K562 (cell line): ENCODE measurements around the gene VPS35L. TPM values are rescaled to one million over a fixed set of nuclear protein-coding genes. Genes with fewer than 3 reads are reported as not detected.

ENCODE experiments used
- ESRRB ChIP-seq: fragments of 250-450 bp; sonication (Bioruptor Pico); IDR thresholded peaks from 2 replicates; pipeline ENCODE4 v1.5.0; 2020; ENCODE audit warnings: mild to moderate bottlenecking, moderate library complexity, borderline replicate concordance
- HMGXB4 ChIP-seq: sonication (generic); formaldehyde crosslinking; IDR thresholded peaks from 2 replicates; pipeline ENCODE4 v1.8.1; 2023; ENCODE audit warnings: mild to moderate bottlenecking, missing genetic modification reagents
- KAT7 ChIP-seq: sonication (generic); formaldehyde crosslinking; IDR thresholded peaks from 2 replicates; pipeline ENCODE4 v1.8.0; 2022; ENCODE audit warnings: missing genetic modification reagents, mild to moderate bottlenecking, borderline replicate concordance
- MNT ChIP-seq, 2 experiments: fragments of 450-650 bp; conservative IDR thresholded peaks; 2 replicates each; pipeline ENCODE4 v1.6.1; 2017; ENCODE audit warnings: mild to moderate bottlenecking in 2 of 2, moderate library complexity in 2 of 2
- NCOR1 ChIP-seq: fragments of 450-650 bp; IDR thresholded peaks from 2 replicates; pipeline ENCODE4 v1.6.1; 2016; ENCODE audit warnings: mild to moderate bottlenecking, moderate library complexity
- OTX1 ChIP-seq: fragments of 450-650 bp; formaldehyde crosslinking; IDR thresholded peaks from 2 replicates; pipeline ENCODE4 v1.4.0; 2022; ENCODE audit warnings: mild to moderate bottlenecking
- PKNOX1 ChIP-seq: fragments of 450-650 bp; IDR thresholded peaks from 2 replicates; pipeline ENCODE4 v1.6.1; 2016
- RNF219 ChIP-seq: fragments of 250-450 bp; sonication (Bioruptor Pico); IDR thresholded peaks from 2 replicates; pipeline ENCODE4 v1.5.0; 2022; ENCODE audit warnings: mild to moderate bottlenecking
- ZNF398 ChIP-seq: fragments of 250-450 bp; sonication (Bioruptor Pico); IDR thresholded peaks from 2 replicates; pipeline ENCODE4 v1.8.0; 2021; ENCODE audit warnings: moderate library complexity, mild to moderate bottlenecking, inconsistent platforms
- ZNF436 ChIP-seq: fragments of 250-450, 450-650 bp; sonication (Bioruptor Pico); formaldehyde crosslinking; IDR thresholded peaks from 2 replicates; pipeline ENCODE4 v1.7.0; 2020; ENCODE audit warnings: mild to moderate bottlenecking
- ZNF507 ChIP-seq: conservative IDR thresholded peaks from 2 replicates; pipeline ENCODE4 v1.6.1; 2017; ENCODE audit warnings: missing genetic modification characterization, missing compliant biosample characterization
- ZNF639 ChIP-seq, 2 experiments: fragments of 200-800 bp in 1 of 2; sonication (Bioruptor generic) in 1 of 2; sonication (generic) in 1 of 2; formaldehyde crosslinking in 1 of 2; IDR thresholded peaks in 1 of 2; conservative IDR thresholded peaks in 1 of 2; 2 replicates each; pipeline versions ENCODE4 v1.5.0 to v1.6.1; 2016 to 2020; ENCODE audit warnings: missing compliant biosample characterization in 1 of 2, missing genetic modification characterization in 1 of 2, missing genetic modification reagents in 1 of 2
- polyA plus RNA-seq, 8 experiments: library from polyadenylated mRNA; depleted of rRNA in 4 of 8; stranded (reverse) in 5 of 8; unstranded in 3 of 8; fragments of >200 nt; fragmentation: Nextera tagmentation in 2 of 8; fragmentation: Illumina TruSeq in 1 of 8; extraction: Ambion mirVana in 2 of 8; extraction: Trizol in 1 of 8; gene quantifications; 2 replicates each; pipeline versions ENCODE4 v1.2.1 to v1.2.3, GENCODE V29; 2011 to 2014; ENCODE audit warnings: inconsistent platforms in 1 of 8, missing spikeins in 1 of 8
- total RNA-seq, 7 experiments: library from RNA; depleted of rRNA in 6 of 7; stranded (reverse); fragments of >200 nt in 6 of 7; fragmentation: Illumina TruSeq in 2 of 7; extraction: Trizol in 2 of 7; gene quantifications; 2 replicates each; pipeline versions ENCODE4 v1.2.1 to v1.2.3, GENCODE V29; 2011 to 2021; ENCODE audit warnings: low replicate concordance in 1 of 7

Gene VPS35L
- total and polyA plus RNA-seq, 9 of the 15 experiments (the other 6 are each of a cell fraction or from before 2014, with no cell fraction given) = 10.2 to 30.4 (median 20.1) TPM

GRCh38 chr16:19524616-19525384 lies 30.7 kb upstream of the VPS35L start (continued):
- TF ChIP-seq NCOR1 = no peak
- no peak for TF ChIP-seq ESRRB (CRISPR knock-in tag)
- no peak for TF ChIP-seq HMGXB4
- no peak for TF ChIP-seq OTX1 (CRISPR knock-in tag)
- no peak for TF ChIP-seq ZNF436 (CRISPR knock-in tag)
- no peak for TF ChIP-seq ZNF639 (CRISPR knock-in tag; conservative IDR thresholded peaks at IDR 0.05 in 1 of 2, IDR thresholded peaks at IDR 0.05 in 1 of 2)
- no peak for TF ChIP-seq ZNF507 (tag)
- no peak for TF ChIP-seq KAT7 (CRISPR knock-in tag)
- 0 out of 4 replicates have a peak, but pooled peaks of 1 of the 2 experiments have one; percentile 17 for TF ChIP-seq MNT (conservative IDR thresholded peaks at IDR 0.05)
- 0 out of 2 replicates have a peak, but pooled peaks have one; percentile 10 for TF ChIP-seq PKNOX1
- no peak for TF ChIP-seq RNF219 (CRISPR knock-in tag)
- no peak for TF ChIP-seq ZNF398 (CRISPR knock-in tag)
